Activated T-helper 2 cell treated with anti-CD3 and anti-CD28 coated beads, Interferon-gamma antibody, Interleukin-2, Interleukin-4, amounts not matched to agents 10 μg/mL and 5 μg/mL and 100 μg/mL, durations not matched to agents 14 hours and 24 hours and 36 hours (primary cell): ENCODE data around the gene ADAMTS14. TPM values are rescaled to one million over a fixed set of nuclear protein-coding genes. Genes with fewer than 3 reads are reported as not detected.

Experiments
- DNase-seq: peaks from one replicate; pipeline ENCODE4 v3.0.0; 2021; ENCODE audit warnings: low spot score
- H3K27ac Mint-ChIP-seq: one replicate; pipeline ENCODE4 v1.8.0; 2021; ENCODE audit warnings: mixed read lengths
- H3K27me3 Mint-ChIP-seq: one replicate; pipeline ENCODE4 v1.8.0; 2021; ENCODE audit warnings: low read depth, mixed read lengths
- H3K36me3 Mint-ChIP-seq: one replicate; pipeline ENCODE4 v1.8.0; 2021; ENCODE audit warnings: low read depth, mixed read lengths
- H3K4me1 Mint-ChIP-seq: one replicate; pipeline ENCODE4 v1.8.0; 2021; ENCODE audit warnings: low read depth, mixed read lengths
- H3K4me3 Mint-ChIP-seq: one replicate; pipeline ENCODE4 v1.8.0; 2021; ENCODE audit warnings: low read depth, mild to moderate bottlenecking, moderate library complexity, mixed read lengths
- H3K9me3 Mint-ChIP-seq: one replicate; pipeline ENCODE4 v1.8.0; 2021; ENCODE audit warnings: mixed read lengths
- intact Hi-C: fragments of 100-400 bp; cut with micrococcal nuclease; formaldehyde crosslinking; loops from one replicate; pipeline ENCODE4 v1.15.1; 2023
- total RNA-seq: library from RNA; stranded (reverse); gene quantifications from 2 replicates; pipeline ENCODE4 v1.2.3, GENCODE V29; 2022

The ADAMTS14 gene
- total RNA-seq, 1 donor from 2014 or later, result 0.39 TPM

GRCh38 chr10:70738006-70738760 is 65.9 kb downstream of the ADAMTS14 start:
- Mint-ChIP-seq H3K4me3 (no peak overlapping the region), H3K9me3 (no peaks in the 10 kb centered on the region), H3K27me3 (peaks cover 2% of the 10 kb centered on the region), H3K27ac (no peak overlapping the region), H3K36me3 (no peaks in the 10 kb centered on the region), H3K4me1 (peaks cover 9% of the 10 kb centered on the region)
- intact Hi-C loops, result no loop called here
- DNase-seq, result no peak

GRCh38 chr10:70738761-70739121 is 66.4 kb downstream of the ADAMTS14 start:
- Mint-ChIP-seq H3K4me3 (no peak overlapping the region), H3K27me3 (peaks cover 2% of the 10 kb centered on the region), H3K9me3 (no peaks in the 10 kb centered on the region), H3K36me3 (no peaks in the 10 kb centered on the region), H3K4me1 (peaks cover 9% of the 10 kb centered on the region), H3K27ac (no peak overlapping the region)
- intact Hi-C loops, result no loop called here
- no peak for DNase-seq

GRCh38 chr10:70740406-70741288 is 68.3 kb downstream of the ADAMTS14 start:
- intact Hi-C loops, result no loop called here
- H3K27ac Mint-ChIP-seq, result no peak overlapping the region

GRCh38 chr10:70742537-70743429 is 70.5 kb downstream of the ADAMTS14 start:
- Mint-ChIP-seq H3K27me3 (peaks cover 2% of the 10 kb centered on the region), H3K27ac (peak overlapping the region; percentile 64), H3K4me3 (no peak overlapping the region), H3K36me3 (no peaks in the 10 kb centered on the region), H3K9me3 (no peaks in the 10 kb centered on the region), H3K4me1 (peaks cover 9% of the 10 kb centered on the region)
- no peak for DNase-seq
- intact Hi-C loops, result no loop called here

More at GRCh38 chr10:70740406-70741288, 68.3 kb downstream of the ADAMTS14 start:
- peaks cover 9% of the 10 kb centered on the region for H3K4me1 Mint-ChIP-seq
- peaks cover 2% of the 10 kb centered on the region for H3K27me3 Mint-ChIP-seq
- H3K9me3 Mint-ChIP-seq, result no peaks in the 10 kb centered on the region
- H3K36me3 Mint-ChIP-seq, result no peaks in the 10 kb centered on the region
- no peak overlapping the region for H3K4me3 Mint-ChIP-seq
- no peak for DNase-seq

- Mint-ChIP-seq H3K27me3 (no peaks in the 10 kb centered on the region), H3K4me1 (peaks cover 9% of the 10 kb centered on the region), H3K9me3 (no peaks in the 10 kb centered on the region), H3K4me3 (no peak overlapping the region), H3K36me3 (no peaks in the 10 kb centered on the region), H3K27ac (no peak overlapping the region)
- intact Hi-C loops, result no loop called here
- DNase-seq, result no peak
These were observed 71.1 kb downstream of the ADAMTS14 start for GRCh38 chr10:70743430-70743788.

- DNase-seq, result no peak
- Mint-ChIP-seq H3K4me1 (peaks cover 9% of the 10 kb centered on the region), H3K27ac (no peak overlapping the region), H3K36me3 (no peaks in the 10 kb centered on the region), H3K27me3 (no peaks in the 10 kb centered on the region), H3K9me3 (no peaks in the 10 kb centered on the region), H3K4me3 (no peak overlapping the region)
- intact Hi-C loops, result no loop called here
These were observed 71.6 kb downstream of the ADAMTS14 start for GRCh38 chr10:70743879-70744278.

- Mint-ChIP-seq H3K27ac (no peak overlapping the region), H3K4me1 (peaks cover 9% of the 10 kb centered on the region), H3K27me3 (no peaks in the 10 kb centered on the region), H3K4me3 (no peak overlapping the region), H3K36me3 (no peaks in the 10 kb centered on the region), H3K9me3 (no peaks in the 10 kb centered on the region)
- no peak for DNase-seq
- intact Hi-C loops, result no loop called here
These were observed 72.4 kb downstream of the ADAMTS14 start for GRCh38 chr10:70744617-70745143.

- intact Hi-C loops, result no loop called here
- Mint-ChIP-seq H3K27ac (no peak overlapping the region), H3K36me3 (no peaks in the 10 kb centered on the region), H3K4me3 (no peak overlapping the region), H3K4me1 (peaks cover 9% of the 10 kb centered on the region), H3K27me3 (no peaks in the 10 kb centered on the region), H3K9me3 (no peaks in the 10 kb centered on the region)
- DNase-seq, result no peak
These were observed 73.2 kb downstream of the ADAMTS14 start for GRCh38 chr10:70745555-70745954.

- Mint-ChIP-seq H3K4me1 (peaks cover 8% of the 10 kb centered on the region), H3K4me3 (no peak overlapping the region), H3K27me3 (no peaks in the 10 kb centered on the region), H3K9me3 (no peaks in the 10 kb centered on the region), H3K27ac (no peak overlapping the region), H3K36me3 (no peaks in the 10 kb centered on the region)
- DNase-seq, result no peak
- intact Hi-C loops, result no loop called here
These were observed 75.1 kb downstream of the ADAMTS14 start for GRCh38 chr10:70747192-70747965.

GRCh38 chr10:70748305-70748704 is 76.0 kb downstream of the ADAMTS14 start:
- no peaks in the 10 kb centered on the region for H3K36me3 Mint-ChIP-seq
- intact Hi-C loops, result no loop called here
- no peak overlapping the region for H3K4me3 Mint-ChIP-seq
- H3K4me1 Mint-ChIP-seq, result no peaks in the 10 kb centered on the region
- H3K9me3 Mint-ChIP-seq, result no peaks in the 10 kb centered on the region
- DNase-seq, result no peak
- no peak overlapping the region for H3K27ac Mint-ChIP-seq
- no peaks in the 10 kb centered on the region for H3K27me3 Mint-ChIP-seq

- Mint-ChIP-seq H3K4me1 (no peaks in the 10 kb centered on the region), H3K9me3 (no peaks in the 10 kb centered on the region), H3K27ac (no peak overlapping the region), H3K27me3 (no peaks in the 10 kb centered on the region), H3K4me3 (no peak overlapping the region), H3K36me3 (no peaks in the 10 kb centered on the region)
- intact Hi-C loops, result no loop called here
- DNase-seq, result no peak
These were observed 76.7 kb downstream of the ADAMTS14 start for GRCh38 chr10:70748801-70749573.
